Panc1 (cell line): ENCODE results near the gene ERG.

Experiments
- POLR2AphosphoS5 ChIP-seq: IDR thresholded peaks from 2 replicates; pipeline ENCODE4 v1.6.1; 2012; ENCODE audit warnings: mild to moderate bottlenecking, low read depth, low read length, moderate library complexity
- SIN3A ChIP-seq: IDR thresholded peaks from 2 replicates; pipeline ENCODE4 v1.6.1; 2012; ENCODE audit warnings: low read depth, mild to moderate bottlenecking, low read length, moderate library complexity, borderline replicate concordance; ENCODE audit not compliant: insufficient read depth
- TCF7L2 ChIP-seq: IDR thresholded peaks from 2 replicates; pipeline ENCODE4 v1.6.1; 2011; ENCODE audit warnings: mild to moderate bottlenecking, low read depth, low read length, inconsistent platforms
- TF ChIP-seq, protein P1 (sequence below), 2 experiments: IDR thresholded peaks; 2 replicates each; pipeline ENCODE4 v1.6.1; 2011 to 2012; ENCODE audit warnings: low read depth in 2 of 2, control low read depth in 1 of 2, low read length in 1 of 2, mild to moderate bottlenecking in 1 of 2, moderate library complexity in 1 of 2; ENCODE audit not compliant: insufficient read depth in 1 of 2
- TF ChIP-seq, protein P2 (sequence below): fragments of 450-650 bp; IDR thresholded peaks from 2 replicates; pipeline ENCODE4 v1.5.1; 2017; ENCODE audit warnings: mild to moderate bottlenecking

DNA sequence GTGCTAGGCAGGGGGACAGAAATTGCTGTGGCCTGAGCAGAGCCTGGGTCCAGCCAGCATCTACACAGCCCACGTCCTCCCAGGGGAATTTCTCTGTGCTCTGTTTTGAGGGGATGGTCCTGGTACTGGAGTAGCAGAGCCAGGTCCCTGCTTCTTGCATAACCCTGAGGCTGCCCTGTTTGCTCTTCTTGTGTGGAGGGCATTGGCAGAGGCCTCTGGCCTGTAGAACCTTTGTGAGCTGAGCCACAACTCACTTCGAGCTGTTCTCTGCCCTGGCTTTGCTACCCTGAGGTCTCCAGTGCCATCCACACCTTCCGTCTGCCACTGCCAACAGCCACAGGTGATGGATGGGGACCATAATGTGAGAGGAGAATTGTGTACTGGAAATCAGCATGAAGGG is 139.6 kb downstream of the ERG start:
- TF ChIP-seq, protein P1, sequence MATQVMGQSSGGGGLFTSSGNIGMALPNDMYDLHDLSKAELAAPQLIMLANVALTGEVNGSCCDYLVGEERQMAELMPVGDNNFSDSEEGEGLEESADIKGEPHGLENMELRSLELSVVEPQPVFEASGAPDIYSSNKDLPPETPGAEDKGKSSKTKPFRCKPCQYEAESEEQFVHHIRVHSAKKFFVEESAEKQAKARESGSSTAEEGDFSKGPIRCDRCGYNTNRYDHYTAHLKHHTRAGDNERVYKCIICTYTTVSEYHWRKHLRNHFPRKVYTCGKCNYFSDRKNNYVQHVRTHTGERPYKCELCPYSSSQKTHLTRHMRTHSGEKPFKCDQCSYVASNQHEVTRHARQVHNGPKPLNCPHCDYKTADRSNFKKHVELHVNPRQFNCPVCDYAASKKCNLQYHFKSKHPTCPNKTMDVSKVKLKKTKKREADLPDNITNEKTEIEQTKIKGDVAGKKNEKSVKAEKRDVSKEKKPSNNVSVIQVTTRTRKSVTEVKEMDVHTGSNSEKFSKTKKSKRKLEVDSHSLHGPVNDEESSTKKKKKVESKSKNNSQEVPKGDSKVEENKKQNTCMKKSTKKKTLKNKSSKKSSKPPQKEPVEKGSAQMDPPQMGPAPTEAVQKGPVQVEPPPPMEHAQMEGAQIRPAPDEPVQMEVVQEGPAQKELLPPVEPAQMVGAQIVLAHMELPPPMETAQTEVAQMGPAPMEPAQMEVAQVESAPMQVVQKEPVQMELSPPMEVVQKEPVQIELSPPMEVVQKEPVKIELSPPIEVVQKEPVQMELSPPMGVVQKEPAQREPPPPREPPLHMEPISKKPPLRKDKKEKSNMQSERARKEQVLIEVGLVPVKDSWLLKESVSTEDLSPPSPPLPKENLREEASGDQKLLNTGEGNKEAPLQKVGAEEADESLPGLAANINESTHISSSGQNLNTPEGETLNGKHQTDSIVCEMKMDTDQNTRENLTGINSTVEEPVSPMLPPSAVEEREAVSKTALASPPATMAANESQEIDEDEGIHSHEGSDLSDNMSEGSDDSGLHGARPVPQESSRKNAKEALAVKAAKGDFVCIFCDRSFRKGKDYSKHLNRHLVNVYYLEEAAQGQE (IDR thresholded peaks at IDR 0.05; ENCODE audit: insufficient read depth in 1 of 2, low read depth in 2 of 2, low read length in 1 of 2) = no peak
- TF ChIP-seq, protein P2, sequence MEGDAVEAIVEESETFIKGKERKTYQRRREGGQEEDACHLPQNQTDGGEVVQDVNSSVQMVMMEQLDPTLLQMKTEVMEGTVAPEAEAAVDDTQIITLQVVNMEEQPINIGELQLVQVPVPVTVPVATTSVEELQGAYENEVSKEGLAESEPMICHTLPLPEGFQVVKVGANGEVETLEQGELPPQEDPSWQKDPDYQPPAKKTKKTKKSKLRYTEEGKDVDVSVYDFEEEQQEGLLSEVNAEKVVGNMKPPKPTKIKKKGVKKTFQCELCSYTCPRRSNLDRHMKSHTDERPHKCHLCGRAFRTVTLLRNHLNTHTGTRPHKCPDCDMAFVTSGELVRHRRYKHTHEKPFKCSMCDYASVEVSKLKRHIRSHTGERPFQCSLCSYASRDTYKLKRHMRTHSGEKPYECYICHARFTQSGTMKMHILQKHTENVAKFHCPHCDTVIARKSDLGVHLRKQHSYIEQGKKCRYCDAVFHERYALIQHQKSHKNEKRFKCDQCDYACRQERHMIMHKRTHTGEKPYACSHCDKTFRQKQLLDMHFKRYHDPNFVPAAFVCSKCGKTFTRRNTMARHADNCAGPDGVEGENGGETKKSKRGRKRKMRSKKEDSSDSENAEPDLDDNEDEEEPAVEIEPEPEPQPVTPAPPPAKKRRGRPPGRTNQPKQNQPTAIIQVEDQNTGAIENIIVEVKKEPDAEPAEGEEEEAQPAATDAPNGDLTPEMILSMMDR = no peak
- TF ChIP-seq POLR2AphosphoS5 = no peak
- TF ChIP-seq TCF7L2 = no peak
- no peak for TF ChIP-seq SIN3A
